A673 (cell line): ENCODE results near the gene SAMD15.

Experiments
- EZH2 ChIP-seq: fragments of 200-600 bp; sonication (generic); IDR thresholded peaks from 2 replicates; pipeline ENCODE4 v1.6.1; 2017; ENCODE audit warnings: borderline replicate concordance, low read depth, mild to moderate bottlenecking, mixed read lengths, antibody characterized with exemption, low read length; ENCODE audit not compliant: poor library complexity, severe bottlenecking
- TF ChIP-seq, protein P1 (sequence below): fragments of 300-800, 200-600 bp; sonication (generic); conservative IDR thresholded peaks from 2 replicates; pipeline ENCODE4 v1.5.1; 2017; ENCODE audit warnings: low read depth, mild to moderate bottlenecking, antibody characterized with exemption, low read length, moderate library complexity, mixed read lengths

DNA sequence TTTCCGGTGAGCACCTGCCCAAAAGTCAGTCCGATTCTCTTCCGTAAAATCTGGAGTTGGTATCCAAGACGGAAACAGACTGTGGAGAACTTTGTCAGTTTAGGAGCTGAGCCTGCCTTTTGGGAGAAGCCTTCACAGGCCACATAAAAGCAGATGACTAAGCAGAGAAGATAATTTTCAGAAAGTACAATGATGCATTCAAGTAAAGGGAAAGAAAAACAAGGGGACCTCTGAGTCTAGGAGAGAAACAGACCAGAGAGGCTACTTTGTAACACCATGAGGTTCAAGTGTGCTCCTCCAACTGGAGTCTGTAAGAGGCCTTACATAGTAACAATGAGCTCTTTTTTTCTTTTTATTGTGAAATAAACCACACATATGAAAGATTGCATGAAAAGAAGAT, 21.4 kb upstream of the SAMD15 start:
- TF ChIP-seq, protein P1, sequence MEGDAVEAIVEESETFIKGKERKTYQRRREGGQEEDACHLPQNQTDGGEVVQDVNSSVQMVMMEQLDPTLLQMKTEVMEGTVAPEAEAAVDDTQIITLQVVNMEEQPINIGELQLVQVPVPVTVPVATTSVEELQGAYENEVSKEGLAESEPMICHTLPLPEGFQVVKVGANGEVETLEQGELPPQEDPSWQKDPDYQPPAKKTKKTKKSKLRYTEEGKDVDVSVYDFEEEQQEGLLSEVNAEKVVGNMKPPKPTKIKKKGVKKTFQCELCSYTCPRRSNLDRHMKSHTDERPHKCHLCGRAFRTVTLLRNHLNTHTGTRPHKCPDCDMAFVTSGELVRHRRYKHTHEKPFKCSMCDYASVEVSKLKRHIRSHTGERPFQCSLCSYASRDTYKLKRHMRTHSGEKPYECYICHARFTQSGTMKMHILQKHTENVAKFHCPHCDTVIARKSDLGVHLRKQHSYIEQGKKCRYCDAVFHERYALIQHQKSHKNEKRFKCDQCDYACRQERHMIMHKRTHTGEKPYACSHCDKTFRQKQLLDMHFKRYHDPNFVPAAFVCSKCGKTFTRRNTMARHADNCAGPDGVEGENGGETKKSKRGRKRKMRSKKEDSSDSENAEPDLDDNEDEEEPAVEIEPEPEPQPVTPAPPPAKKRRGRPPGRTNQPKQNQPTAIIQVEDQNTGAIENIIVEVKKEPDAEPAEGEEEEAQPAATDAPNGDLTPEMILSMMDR = no peak
- no peak for TF ChIP-seq EZH2
